Cerebellar nuclear complex (tissue), 1 donor: ENCODE results near the gene SEZ6L.
"Not testable (repeated sequence)": the region's sequence is repeated elsewhere in the genome, so short reads cannot be mapped to it uniquely, and the experiment has no call there.

Source experiments
- DNase-seq, 2 experiments: peaks; one replicate each; lab custom pipeline; 2025; lab: John Stamatoyannopoulos, UW

Gene SEZ6L

DNA sequence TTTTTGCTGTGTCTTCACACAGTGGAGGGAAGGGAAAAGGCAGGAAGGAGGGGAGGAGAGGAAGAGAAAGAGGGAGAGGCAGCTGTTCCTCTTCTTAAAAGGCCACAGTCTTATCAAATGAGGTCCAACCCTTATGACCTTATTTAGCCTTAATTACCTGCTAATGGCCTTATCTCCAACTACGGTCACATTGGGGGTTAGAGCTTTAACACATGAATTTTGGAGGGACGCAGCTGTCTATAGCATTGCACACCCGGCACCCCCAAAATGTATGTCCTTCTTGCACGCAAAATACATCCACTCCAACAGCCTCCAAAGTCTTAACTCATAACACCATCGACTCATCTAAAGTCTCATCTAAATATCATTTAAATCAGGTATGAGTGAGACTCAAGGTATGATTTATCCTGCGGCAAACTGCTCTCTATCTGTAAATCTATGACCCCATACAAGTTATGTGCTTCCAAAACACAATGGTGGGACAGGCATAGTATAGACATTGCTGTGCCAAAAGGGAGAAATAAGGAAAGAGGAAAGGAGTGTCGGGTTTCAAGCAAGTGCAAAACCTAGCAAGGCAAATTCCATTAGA, 214.8 kb downstream of the SEZ6L start:
- no peak for DNase-seq

DNA sequence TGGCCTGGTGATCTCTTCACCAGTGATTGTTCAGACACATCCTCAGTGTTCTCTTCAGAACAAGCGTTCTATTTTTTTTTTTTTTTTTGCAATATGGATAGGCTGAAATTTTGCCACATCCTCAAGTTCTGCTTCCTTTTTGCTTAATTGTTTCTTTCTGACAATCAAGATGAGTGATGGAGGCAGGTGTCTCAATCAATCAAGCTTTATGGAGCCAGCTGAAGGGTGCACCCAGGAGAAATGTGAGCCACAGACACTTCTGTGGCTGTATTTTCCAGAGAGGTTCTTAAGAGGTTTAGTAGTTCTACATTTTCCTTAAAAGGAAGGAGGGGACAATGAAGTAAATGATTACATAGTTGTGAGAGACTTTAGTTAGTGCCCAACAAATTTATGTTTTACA, 215.9 kb downstream of the SEZ6L start:
- DNase-seq: no peak

GRCh38 chr22:26389125-26389524, 219.9 kb downstream of the SEZ6L start:
- DNase-seq: no peak

DNA sequence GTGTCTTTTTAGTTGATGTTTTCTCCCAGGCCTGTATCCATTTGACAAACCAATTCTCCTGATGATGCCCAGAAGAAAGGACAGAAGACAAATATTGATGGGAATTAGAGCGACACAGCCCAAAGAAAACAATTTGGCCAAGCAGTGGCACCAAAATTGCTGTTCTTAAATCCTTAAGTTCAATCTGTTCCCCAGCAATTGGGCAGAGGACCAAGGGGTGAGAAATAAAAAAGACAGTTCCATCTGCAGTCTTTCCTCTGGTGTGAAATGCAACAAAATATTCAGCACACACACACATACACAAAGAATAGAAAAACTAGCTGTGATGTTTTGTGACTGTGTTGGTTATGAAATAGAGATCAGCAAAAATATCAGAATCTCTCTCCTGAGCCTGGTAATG, 221.8 kb downstream of the SEZ6L start:
- DNase-seq: no peak

DNA sequence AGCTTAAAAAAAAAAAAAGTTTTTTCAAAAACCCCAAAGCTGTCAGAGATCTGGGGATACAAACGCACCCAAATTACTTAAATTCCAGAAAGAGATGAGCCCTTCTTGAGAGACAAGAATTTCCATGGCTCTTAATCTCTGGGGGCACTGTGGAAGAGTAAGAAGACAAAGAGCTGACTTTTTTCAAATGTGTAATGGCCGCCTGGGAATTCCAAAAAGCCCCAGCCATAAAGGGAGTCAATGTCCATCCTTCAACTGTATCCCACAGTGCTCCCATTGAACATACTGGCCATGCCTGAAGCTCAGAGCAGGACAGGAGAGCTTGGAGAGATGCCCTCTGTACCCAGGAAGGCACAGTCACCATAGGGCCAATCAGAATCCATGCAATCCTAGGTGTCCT, 222.4 kb downstream of the SEZ6L start:
- no peak for DNase-seq

DNA sequence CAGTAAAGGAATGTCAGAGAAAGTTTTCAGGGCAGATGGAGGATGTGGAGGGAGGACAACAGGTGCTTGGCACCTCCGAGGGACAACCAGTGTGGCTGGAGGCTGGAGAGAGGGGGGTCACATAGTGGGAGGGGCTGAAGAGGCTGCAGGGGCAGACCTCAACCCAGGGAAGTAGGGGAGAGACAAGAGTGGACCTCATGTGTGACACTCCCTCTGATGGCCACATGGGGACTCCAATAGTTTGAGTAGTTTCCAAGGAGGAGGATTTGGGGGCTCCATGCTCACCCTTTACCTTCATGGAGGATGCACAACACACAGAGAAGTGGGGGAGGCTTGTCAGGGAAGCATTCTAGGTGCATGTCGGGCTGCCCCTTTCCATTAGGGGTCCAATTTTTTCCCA, 224.7 kb downstream of the SEZ6L start:
- no peak for DNase-seq

DNA sequence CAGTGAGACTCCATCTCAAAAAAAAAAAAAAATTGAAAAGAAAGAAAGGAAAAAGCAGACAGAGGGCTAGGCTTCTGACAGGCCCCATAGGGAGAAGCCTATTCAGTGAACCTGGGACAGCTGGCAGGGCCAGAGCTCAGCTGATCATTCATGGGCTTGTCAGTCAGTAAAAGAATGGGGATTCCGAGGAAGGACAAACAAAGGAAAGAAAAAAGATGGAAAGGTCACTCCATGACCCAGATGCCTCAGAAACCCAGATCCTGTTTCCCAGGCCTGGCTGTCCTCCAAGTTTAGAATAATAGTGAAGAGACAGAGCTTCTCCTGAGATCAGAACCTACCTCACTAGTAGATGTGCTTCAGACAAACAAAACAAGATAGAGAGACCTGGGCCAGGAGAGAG, 225.5 kb downstream of the SEZ6L start:
- no peak for DNase-seq

DNA sequence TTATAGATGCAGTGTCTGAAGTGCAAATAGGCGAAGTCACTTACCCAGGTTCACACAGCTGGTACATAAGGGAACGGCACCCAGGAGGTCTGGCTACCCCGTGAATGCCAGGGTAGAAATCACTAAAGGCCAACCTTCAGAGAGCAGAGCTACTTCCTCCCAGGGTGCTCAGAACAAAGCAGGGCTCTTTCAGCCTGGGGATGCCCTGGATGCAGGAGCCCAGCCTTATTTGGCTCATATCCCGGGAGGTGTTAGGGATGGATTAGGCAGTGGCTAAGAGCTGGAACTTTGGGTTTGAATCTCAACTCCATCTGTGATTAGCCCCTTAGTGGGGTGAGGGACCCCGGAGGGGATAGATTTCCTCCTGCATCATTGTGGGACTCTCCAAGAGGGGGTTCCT, 226.7 kb downstream of the SEZ6L start:
- no peak for DNase-seq

DNA sequence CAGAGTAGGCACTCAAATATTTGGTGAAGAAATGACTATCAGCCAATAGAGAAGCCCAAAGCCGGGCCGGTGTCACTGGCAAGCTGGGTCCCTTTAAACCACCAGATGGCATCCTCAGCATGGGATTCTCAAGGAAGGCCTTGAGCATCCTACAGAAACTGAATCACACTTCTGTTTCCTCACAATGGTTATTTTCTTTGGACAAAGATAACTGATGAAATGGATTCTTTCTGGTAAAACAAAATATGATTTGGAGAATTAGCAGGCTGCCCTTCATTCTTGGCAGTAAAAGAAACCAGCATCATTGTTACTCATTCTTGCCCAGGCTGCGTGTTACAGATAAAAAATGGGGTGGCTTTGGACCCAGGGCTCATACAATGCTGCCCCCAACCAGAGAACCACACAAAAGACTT, 229.5 kb downstream of the SEZ6L start:
- peak; percentile 7 to 71 for DNase-seq

DNA sequence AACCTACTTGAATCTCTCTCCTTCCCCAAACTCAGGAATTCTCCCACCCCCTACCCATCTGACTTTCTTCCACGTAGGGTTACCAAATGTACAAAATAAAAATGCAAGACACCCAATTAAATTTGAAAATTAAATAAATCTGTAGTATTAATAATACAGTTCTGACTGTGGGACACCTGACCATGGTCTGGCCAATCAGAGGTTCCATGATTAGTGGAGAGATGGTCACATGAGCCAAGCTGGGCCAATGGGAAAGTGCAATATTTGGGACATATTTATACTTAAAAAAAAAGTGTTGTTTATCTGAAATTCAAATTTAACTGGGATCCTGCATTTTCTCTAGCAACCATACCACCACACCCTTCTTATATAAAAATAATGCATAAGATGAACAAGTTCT, 230.0 kb downstream of the SEZ6L start:
- no peak for DNase-seq

- no peak for DNase-seq
Observed at GRCh38 chr22:26401726-26402125, 232.5 kb downstream of the SEZ6L start.

DNA sequence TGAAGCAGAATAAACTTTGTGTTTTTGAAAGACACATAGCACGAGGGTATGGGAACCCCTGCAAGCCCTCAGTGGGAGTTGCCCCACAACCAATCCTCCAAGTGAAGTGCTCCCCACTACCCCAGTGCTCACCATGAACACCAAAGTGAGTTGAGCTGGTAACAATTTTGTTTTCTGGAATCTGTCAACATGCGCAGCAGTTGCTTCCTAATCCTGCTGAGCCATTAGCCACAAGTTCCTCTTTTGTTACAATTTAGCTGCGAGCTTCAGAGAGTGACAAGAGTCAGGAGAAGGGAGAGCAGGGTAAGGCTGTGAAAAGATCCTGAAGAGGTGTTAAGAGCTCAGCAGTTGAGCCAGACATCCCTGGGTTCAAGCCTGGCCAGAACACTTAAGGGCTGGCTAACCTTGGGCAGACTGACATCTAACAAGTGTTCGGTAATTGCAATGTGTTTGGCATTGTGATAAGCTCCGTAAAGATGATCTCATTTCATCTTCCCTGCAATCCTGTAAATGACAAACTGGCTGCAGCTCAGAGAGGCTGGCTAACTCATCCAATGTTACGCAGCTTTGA, 235.7 kb downstream of the SEZ6L start:
- DNase-seq: no peak

DNA sequence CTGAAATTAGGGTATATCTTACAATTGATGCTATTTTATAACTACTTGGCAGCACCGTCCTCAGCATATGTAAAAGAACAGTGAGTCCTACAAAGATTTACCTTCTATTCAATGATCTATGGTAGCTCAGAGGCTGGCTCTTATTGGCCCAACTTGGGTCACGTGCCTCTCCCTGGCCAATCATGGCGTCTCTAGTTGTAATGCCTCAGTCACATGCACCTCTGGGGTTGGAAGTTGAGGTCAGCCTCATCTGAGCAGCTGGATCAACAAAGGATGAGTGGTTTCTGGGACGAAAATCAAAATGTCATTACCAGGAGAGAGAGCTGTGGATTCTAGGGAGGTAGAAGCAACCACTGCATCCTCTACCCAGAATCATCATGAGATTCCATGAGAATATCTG, 236.9 kb downstream of the SEZ6L start:
- no peak for DNase-seq

DNA sequence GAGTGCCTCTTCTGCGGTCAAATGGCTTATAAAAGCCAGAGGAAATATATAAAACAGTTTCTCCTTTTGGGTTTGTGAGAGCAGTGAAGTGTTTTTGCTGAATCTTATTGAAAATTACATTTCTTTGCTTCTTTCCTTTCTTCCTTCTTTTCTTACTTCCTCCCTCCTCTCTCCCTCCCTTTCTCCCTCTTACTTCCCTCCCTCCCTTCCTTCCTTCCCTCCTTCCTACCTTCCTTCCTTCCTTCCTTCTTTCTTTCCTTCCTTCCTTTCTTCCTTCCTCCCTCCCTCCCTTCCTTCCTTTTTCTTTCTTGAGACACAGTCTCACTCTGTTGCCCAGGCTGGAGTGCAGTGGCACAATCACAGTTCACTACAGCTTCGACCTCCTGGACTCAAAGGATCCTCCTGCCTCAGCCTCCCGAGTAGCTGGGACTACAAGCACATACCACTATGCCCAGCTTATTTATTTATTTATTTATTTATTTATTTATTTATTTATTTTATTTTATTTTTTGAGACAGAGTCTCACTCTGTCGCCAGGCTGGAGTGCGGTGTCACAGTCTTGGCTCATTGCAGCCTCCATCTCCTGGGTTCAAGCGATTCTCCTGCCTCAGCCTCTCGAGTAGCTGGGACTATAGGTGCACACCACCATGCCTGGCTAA, 239.4 kb downstream of the SEZ6L start:
- not testable (repeated sequence) for DNase-seq

DNA sequence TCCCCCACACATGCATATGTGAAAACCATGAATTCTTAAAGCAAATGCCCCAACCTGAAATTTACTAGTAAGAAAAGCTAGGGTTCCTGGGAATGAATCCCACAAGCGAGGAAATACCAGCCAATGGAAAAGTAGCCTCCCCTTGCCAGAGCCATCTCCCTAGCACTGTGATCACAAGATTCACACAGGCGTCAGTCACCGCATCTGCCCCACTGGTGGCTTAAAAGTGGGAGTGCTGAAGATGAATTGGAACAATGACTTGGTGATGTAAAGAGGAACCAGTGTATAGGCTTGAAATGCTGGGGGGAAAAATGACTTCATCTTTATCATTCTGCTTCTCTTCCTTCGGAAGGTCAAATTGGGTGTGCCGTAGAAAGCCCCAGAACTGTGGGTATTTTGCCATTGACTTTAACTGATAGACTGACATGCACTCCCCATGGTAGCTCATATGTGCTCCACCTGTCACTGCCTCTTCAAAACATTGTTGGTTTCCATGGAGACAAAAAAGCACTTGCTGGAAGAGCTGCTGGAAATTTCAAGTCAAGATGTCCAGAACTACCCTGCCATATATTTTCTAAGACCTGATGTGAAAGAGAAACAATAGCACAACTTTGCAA, 240.6 kb downstream of the SEZ6L start:
- no peak for DNase-seq

DNA sequence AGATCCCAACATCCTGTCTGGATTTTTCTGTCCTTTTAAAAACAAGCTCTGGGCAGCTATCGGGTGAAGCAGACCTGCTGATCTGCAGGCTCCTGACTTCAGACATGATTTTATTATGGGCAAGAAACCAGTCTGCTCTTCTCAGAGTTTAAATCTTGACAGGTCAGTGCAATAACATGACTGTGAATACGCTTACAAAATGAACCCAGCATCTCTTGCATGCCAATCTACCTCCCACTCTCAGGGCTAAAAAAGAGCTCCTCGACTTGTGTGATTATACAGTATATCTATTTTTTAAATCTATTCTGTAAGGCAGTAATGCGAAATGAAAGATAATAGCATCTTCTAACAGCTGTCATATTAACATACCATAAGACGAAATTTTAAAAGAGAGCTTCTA, 241.1 kb downstream of the SEZ6L start:
- no peak for DNase-seq

GRCh38 chr22:26414347-26414746, 245.1 kb downstream of the SEZ6L start:
- DNase-seq: no peak

DNA sequence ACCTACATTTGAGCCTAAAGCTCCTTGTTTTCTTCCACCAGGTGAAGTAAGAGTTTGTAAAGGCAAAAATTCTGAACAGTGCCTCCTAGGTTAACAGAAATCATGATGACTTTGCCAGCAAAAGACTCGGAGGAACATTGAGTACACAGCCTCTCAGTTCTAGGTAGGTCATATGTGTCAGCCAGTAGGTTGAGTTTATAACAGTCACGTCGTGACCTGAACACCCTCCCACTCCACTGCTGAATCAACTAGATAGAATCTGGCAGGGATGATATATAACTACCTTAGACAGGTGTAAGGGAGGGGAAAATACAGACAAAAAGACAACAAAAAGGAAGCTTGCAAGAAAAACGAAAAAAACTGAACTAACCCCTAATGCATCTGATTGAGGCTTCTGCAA, 247.0 kb downstream of the SEZ6L start:
- DNase-seq: no peak

- DNase-seq: no peak
Observed at GRCh38 chr22:26416670-26417276, 247.5 kb downstream of the SEZ6L start.

GRCh38 chr22:26417406-26417805, 248.1 kb downstream of the SEZ6L start:
- no peak for DNase-seq

GRCh38 chr22:26418620-26419019, 249.4 kb downstream of the SEZ6L start:
- no peak for DNase-seq

- no peak for DNase-seq
Observed at GRCh38 chr22:26426924-26427323, 257.7 kb downstream of the SEZ6L start.
